Measurements from ENCODE around the gene RABEP1.
"Not testable (repeated sequence)": the region's sequence is repeated elsewhere in the genome, so short reads cannot be mapped to it uniquely, and the experiment has no call there.

The RABEP1 gene

DNA sequence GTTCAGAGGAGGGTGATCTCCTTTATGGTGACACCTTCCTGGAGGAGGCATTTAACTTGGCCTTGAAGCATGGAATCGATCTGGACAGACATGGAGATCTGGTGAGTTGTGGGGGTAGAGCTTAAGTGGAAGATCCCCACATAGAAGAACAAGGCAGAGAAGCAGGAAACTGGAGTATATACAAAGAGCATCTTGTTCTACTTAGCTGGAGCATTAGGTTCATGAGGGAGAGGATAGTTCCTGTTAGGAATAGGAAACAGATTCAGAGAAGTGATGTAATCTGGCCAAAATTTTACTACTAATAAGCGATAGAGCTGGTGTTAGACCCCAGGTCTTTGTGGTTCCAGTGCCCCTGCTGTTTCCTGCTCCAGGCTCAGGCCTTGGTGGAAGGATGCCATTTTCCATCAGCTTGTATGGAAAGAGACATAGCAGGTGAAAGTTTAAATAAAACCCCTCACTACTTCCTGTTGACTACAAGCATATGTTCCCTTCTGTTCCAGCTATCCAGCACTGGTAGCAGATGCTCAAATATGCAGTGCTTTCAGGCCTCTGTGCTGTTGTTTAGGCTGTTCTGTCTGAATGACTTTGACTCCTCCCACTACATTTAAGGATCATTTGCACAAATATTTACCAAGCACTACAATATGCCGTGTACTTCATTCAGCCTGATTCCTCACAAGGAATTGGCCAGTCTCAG, 147.3 kb downstream of the RABEP1 start:
- DNase-seq, result no peak

DNA sequence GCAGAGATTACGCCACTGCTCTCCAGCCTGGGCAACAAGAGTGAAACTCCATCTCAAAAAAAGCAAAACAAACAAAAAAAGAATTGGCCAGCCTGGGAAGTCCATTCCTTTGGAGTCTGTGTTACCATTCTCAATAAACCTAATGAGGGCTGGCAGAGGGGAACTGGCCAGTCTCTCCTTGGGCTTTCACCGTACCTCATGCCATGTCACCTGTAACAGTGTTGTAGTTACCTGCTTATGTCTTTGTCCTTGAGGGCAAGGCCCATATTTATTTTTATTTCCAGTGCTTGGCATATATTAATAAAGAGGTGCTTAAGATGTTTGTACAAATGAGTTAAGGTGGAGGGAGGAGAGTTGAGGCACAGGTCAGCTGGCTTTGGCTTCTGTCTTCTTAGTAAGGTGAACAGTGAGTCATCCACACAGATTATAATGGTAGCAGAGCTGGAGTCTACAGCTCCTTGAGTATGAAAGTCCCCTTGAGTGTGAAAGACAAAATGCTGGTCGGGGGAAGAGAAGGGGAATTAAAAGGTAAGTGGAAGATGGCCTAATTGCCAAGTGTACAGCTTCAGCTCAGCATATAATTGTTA, 148.4 kb downstream of the RABEP1 start:
- DNase-seq, result no peak

DNA sequence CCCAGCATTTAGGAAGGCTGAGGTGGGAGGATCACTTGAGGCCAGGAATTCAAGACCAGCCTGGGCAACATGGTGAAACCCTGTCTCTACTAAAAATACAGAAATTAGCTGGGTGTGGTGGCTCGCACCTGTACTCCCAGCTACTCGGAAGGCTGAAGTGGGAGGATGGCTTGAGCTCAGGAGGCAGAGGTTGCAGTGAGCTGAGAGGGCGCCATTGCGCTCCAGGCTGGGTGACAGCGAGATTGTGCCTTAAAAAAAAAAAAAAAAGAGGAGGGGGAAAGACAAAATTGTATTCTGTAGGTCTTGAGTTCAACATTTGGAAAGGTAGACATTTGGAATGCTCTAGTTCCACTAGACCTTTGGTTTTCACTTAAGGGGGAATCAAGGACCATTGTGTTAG, 149.2 kb downstream of the RABEP1 start:
- not testable (repeated sequence) for DNase-seq

DNA sequence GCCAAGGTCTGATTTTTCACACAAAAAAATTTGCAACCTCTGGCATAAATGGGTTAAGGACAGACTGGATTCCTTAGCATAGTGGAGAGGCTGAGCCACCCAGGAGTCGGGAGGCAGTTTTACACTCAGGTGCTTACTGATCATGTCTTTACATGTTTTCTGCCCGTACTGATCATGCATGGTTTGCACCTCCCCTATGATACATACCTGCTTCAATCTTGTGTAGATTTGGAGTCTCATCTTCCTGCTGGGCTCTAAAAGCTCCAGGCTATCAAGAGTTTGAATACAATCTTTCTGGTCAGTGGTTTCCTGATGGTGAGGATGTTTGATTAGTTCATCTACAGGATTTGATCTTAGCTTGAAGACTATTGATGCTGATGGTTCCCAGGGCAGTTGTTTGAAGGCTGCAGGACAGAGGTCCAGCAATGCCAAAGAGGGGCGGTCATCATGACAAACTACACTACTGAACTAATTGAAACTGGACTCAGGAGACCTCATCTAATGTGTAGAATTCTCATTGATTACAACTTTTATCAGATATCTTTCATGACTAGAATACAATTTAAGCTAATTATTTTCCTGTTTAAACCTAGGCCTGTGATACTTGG, 150.0 kb downstream of the RABEP1 start:
- DNase-seq, result no peak

DNA sequence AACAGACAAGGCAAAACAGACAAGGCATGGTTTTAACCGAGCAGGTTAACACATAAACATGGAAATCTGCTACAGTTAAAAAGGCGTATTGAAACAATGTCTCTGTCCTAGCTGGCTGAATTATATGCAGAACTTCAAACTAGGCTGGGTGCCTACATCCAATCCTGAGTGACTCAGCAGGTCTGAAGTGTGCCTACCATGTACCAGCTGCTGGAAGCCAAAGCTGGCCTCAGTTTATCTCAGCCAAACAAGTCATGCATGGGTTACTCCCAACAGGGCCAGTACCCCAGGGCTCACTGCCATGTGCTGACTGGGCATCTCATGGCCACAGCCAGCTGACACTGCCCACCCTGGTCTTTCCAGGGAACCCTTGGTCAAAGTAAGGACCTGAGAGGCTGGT, 152.9 kb downstream of the RABEP1 start:
- no peak for DNase-seq
